Measurements from ENCODE around the gene DAPK3.

DNA sequence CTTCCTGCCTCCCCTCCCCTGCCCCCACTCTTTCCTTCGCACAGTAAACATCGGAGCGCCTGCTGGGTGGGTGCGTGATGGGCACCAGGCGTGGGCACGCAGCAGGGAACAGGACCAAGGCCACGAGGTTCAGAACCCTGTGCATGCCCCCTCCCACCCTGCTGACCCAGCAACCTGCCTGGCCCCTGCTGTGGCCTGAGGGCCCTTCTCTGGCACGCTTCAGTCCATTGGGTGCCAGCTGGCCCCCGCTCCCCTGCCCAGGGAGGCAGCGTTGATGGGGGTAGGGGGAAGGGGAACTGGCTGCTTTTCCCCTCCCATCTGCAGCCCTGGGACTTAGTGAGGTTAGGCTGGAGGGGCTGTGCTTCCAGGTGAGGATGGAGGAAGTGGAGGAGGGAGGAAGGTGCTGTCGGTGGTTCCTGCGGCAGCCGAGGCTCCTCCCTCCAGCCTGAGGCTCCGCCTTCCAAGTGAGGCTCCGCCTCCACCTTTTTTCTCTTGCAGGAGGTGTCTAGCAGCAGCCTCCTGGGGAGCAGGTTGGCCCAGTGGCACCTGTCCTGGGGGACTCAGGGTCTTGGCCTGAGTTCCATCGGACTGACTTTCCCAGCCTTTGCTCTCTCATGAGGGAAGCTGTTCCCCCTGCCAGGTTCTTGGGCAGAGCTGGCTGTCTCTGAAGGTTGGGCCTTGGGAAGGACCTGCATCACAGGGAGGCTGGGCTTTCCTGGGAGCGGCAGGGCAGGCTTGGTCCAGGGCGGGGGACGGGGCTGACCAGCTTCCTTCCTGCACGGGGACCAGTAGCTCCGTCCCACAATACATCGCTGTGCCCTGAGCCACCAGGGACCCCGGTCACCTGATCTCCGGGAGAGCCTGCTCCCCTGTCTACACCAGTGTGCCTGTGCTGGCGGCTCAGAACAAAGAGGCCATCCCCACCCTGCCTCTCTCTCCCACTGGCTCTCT lies 43.9 kb upstream of the DAPK3 start:
- TF ChIP-seq EZH2 (IDR thresholded peaks at IDR 0.05; ENCODE audit: borderline replicate concordance), result no peak
- TF ChIP-seq, protein P1, sequence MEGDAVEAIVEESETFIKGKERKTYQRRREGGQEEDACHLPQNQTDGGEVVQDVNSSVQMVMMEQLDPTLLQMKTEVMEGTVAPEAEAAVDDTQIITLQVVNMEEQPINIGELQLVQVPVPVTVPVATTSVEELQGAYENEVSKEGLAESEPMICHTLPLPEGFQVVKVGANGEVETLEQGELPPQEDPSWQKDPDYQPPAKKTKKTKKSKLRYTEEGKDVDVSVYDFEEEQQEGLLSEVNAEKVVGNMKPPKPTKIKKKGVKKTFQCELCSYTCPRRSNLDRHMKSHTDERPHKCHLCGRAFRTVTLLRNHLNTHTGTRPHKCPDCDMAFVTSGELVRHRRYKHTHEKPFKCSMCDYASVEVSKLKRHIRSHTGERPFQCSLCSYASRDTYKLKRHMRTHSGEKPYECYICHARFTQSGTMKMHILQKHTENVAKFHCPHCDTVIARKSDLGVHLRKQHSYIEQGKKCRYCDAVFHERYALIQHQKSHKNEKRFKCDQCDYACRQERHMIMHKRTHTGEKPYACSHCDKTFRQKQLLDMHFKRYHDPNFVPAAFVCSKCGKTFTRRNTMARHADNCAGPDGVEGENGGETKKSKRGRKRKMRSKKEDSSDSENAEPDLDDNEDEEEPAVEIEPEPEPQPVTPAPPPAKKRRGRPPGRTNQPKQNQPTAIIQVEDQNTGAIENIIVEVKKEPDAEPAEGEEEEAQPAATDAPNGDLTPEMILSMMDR (IDR thresholded peaks at IDR 0.05; ENCODE audit: poor library complexity), result no peak

All from hepatocyte (in vitro differentiated cells).